HEK293 (cell line): ENCODE results near the gene TM2D3.
A peak's percentile ranks its signal among the peaks of the same experiment; 100 is the strongest.

ENCODE experiments used
- EGR2 ChIP-seq: fragments of 450-650 bp; formaldehyde crosslinking; IDR thresholded peaks from 2 replicates; pipeline ENCODE4 v1.5.1; 2016; ENCODE audit warnings: low read depth, missing biosample characterization, missing genetic modification characterization
- GLI4 ChIP-seq: fragments of 450-650 bp; formaldehyde crosslinking; IDR thresholded peaks from 2 replicates; pipeline ENCODE4 v1.5.1; 2016; ENCODE audit warnings: missing biosample characterization, missing genetic modification characterization
- HOXD13 ChIP-seq: sonication (generic); formaldehyde crosslinking; IDR thresholded peaks from 2 replicates; pipeline ENCODE4 v1.8.0; 2022; ENCODE audit warnings: missing genetic modification reagents, borderline replicate concordance
- IKZF3 ChIP-seq: fragments of 450-650 bp; IDR thresholded peaks from 2 replicates; pipeline ENCODE4 v1.5.0; 2018; ENCODE audit warnings: missing biosample characterization, mild to moderate bottlenecking, missing genetic modification characterization, moderate library complexity
- KLF1 ChIP-seq: fragments of 450-650 bp; formaldehyde crosslinking; IDR thresholded peaks from 2 replicates; pipeline ENCODE4 v1.5.1; 2016; ENCODE audit warnings: missing biosample characterization, missing genetic modification characterization
- OSR2 ChIP-seq: fragments of 450-650 bp; formaldehyde crosslinking; IDR thresholded peaks from 2 replicates; pipeline ENCODE4 v1.5.1; 2016; ENCODE audit warnings: missing biosample characterization, missing genetic modification characterization
- SP2 ChIP-seq: fragments of 450-650 bp; formaldehyde crosslinking; IDR thresholded peaks from 2 replicates; pipeline ENCODE4 v1.5.1; 2016; ENCODE audit warnings: missing biosample characterization, missing genetic modification characterization
- SP3 ChIP-seq: fragments of 450-650 bp; formaldehyde crosslinking; IDR thresholded peaks from 2 replicates; pipeline ENCODE4 v1.5.1; 2016; ENCODE audit warnings: missing biosample characterization, missing genetic modification characterization
- TRIM28 ChIP-seq: IDR thresholded peaks from 2 replicates; pipeline ENCODE4 v1.6.1; 2011; ENCODE audit warnings: low read length, control low read depth, borderline replicate concordance
- ZBTB1 ChIP-seq: fragments of 450-650 bp; formaldehyde crosslinking; IDR thresholded peaks from 2 replicates; pipeline ENCODE4 v1.5.1; 2016; ENCODE audit warnings: missing biosample characterization, missing genetic modification characterization
- ZBTB8A ChIP-seq: fragments of 450-650 bp; formaldehyde crosslinking; IDR thresholded peaks from 2 replicates; pipeline ENCODE4 v1.5.1; 2016; ENCODE audit warnings: missing biosample characterization, missing genetic modification characterization
- ZFP69B ChIP-seq: fragments of 450-650 bp; formaldehyde crosslinking; IDR thresholded peaks from 2 replicates; pipeline ENCODE4 v1.5.1; 2016; ENCODE audit warnings: missing biosample characterization, missing genetic modification characterization
- ZIC2 ChIP-seq: fragments of 450-650 bp; formaldehyde crosslinking; IDR thresholded peaks from 2 replicates; pipeline ENCODE4 v1.5.1; 2016; ENCODE audit warnings: missing biosample characterization, missing genetic modification characterization
- ZNF184 ChIP-seq: fragments of 450-650 bp; IDR thresholded peaks from 2 replicates; pipeline ENCODE4 v1.5.1; 2018; ENCODE audit warnings: missing biosample characterization, mild to moderate bottlenecking, missing genetic modification characterization
- ZNF23 ChIP-seq: fragments of 450-650 bp; formaldehyde crosslinking; IDR thresholded peaks from 2 replicates; pipeline ENCODE4 v1.5.1; 2016; ENCODE audit warnings: missing biosample characterization, missing genetic modification characterization, borderline replicate concordance
- ZNF335 ChIP-seq: fragments of 450-650 bp; formaldehyde crosslinking; conservative IDR thresholded peaks from 2 replicates; pipeline ENCODE4 v1.5.1; 2016; ENCODE audit warnings: missing biosample characterization, missing genetic modification characterization
- ZNF366 ChIP-seq: fragments of 450-650 bp; formaldehyde crosslinking; conservative IDR thresholded peaks from 2 replicates; pipeline ENCODE4 v1.5.1; 2016; ENCODE audit warnings: missing biosample characterization, missing genetic modification characterization
- ZNF433 ChIP-seq: fragments of 450-650 bp; formaldehyde crosslinking; IDR thresholded peaks from 2 replicates; pipeline ENCODE4 v1.5.1; 2016; ENCODE audit warnings: missing biosample characterization, missing genetic modification characterization, low read depth
- ZNF48 ChIP-seq: fragments of 450-650 bp; formaldehyde crosslinking; IDR thresholded peaks from 2 replicates; pipeline ENCODE4 v1.5.1; 2016; ENCODE audit warnings: missing biosample characterization, missing genetic modification characterization
- ZNF501 ChIP-seq: fragments of 450-650 bp; formaldehyde crosslinking; IDR thresholded peaks from 2 replicates; pipeline ENCODE4 v1.5.1; 2016; ENCODE audit warnings: missing biosample characterization, missing genetic modification characterization
- ZNF561 ChIP-seq: fragments of 450-650 bp; IDR thresholded peaks from 2 replicates; pipeline ENCODE4 v1.5.1; 2018; ENCODE audit warnings: missing biosample characterization, missing genetic modification characterization, borderline replicate concordance
- ZNF626 ChIP-seq: fragments of 450-650 bp; sonication (Bioruptor Pico); formaldehyde crosslinking; IDR thresholded peaks from 2 replicates; pipeline ENCODE4 v1.5.1; 2018; ENCODE audit warnings: missing biosample characterization, missing genetic modification characterization, inconsistent platforms
- ZNF664 ChIP-seq: fragments of 450-650 bp; formaldehyde crosslinking; IDR thresholded peaks from 2 replicates; pipeline ENCODE4 v1.5.1; 2016; ENCODE audit warnings: missing biosample characterization, missing genetic modification characterization
- ZNF777 ChIP-seq: fragments of 450-650 bp; formaldehyde crosslinking; IDR thresholded peaks from 2 replicates; pipeline ENCODE4 v1.5.1; 2017; ENCODE audit warnings: missing biosample characterization, missing genetic modification characterization, borderline replicate concordance
- ZNF791 ChIP-seq: fragments of 450-650 bp; formaldehyde crosslinking; IDR thresholded peaks from 2 replicates; pipeline ENCODE4 v1.5.1; 2016; ENCODE audit warnings: missing biosample characterization, missing genetic modification characterization
- ZNF792 ChIP-seq: fragments of 450-650 bp; formaldehyde crosslinking; IDR thresholded peaks from 2 replicates; pipeline ENCODE4 v1.5.1; 2016; ENCODE audit warnings: missing biosample characterization, missing genetic modification characterization
- ZSCAN23 ChIP-seq: fragments of 450-650 bp; formaldehyde crosslinking; IDR thresholded peaks from 2 replicates; pipeline ENCODE4 v1.5.1; 2016; ENCODE audit warnings: missing biosample characterization, missing genetic modification characterization
- TF ChIP-seq, protein P1 (sequence below): fragments of 450-650 bp; IDR thresholded peaks from 2 replicates; pipeline ENCODE4 v1.5.1; 2018; ENCODE audit warnings: missing biosample characterization, mild to moderate bottlenecking, missing genetic modification characterization
- TF ChIP-seq, protein P2 (sequence below): fragments of 450-650 bp; formaldehyde crosslinking; IDR thresholded peaks from 2 replicates; pipeline ENCODE4 v1.5.1; 2016; ENCODE audit warnings: missing biosample characterization, missing genetic modification characterization
- TF ChIP-seq, protein P3 (sequence below): fragments of 450-650 bp; formaldehyde crosslinking; IDR thresholded peaks from 2 replicates; pipeline ENCODE4 v1.5.1; 2016; ENCODE audit warnings: missing biosample characterization, missing genetic modification characterization, low read depth
- TF ChIP-seq, protein P4 (sequence below): fragments of 450-650 bp; formaldehyde crosslinking; IDR thresholded peaks from 2 replicates; pipeline ENCODE4 v1.5.1; 2016; ENCODE audit warnings: missing biosample characterization, missing genetic modification characterization
- TF ChIP-seq, protein P5 (sequence below): fragments of 450-650 bp; formaldehyde crosslinking; IDR thresholded peaks from 2 replicates; pipeline ENCODE4 v1.5.1; 2016; ENCODE audit warnings: missing biosample characterization, missing genetic modification characterization
- TF ChIP-seq, protein P6 (sequence below): fragments of 450-650 bp; formaldehyde crosslinking; IDR thresholded peaks from 2 replicates; pipeline ENCODE4 v1.5.1; 2016; ENCODE audit warnings: missing biosample characterization, missing genetic modification characterization, low read depth

TM2D3 gene

DNA sequence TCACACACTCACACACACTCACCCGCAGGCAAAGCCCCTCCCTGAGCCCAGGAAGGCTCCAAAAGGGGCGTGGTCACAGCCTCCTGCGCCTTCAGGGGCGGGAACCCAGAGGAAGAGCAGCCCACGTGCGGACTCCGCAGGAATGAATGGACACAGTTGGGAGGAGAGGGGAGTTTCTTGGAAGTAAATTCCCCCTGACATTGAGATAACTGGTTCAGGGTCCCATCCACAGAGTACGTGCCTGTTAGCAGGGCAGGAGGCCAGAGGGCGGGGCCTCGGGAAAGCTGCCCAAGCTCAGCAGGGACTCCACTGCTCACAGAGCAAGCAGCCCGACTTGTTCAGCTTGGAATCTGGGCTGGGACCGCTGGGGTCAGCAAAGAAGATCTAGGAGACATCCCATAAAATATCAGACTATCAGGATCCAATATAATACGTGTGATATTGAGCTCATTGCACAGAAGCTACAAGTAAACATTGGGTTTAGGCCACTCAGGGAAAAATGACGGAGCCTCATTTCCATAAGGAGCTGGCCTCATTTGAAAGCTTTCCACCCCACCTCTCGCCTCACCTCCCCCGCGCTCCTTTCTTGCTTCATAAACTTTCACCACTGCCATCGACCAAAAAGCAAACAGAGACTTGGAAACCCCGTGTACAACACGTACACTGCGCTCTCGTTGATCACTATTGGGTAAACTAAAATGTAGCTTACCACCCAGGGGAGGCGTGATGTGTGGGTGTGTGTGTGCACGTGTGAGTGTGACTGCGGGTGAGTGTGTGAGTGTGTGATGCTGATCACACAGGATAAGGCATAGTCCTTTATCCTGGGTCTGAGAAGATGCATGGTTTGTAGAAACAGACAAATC, 36.0 kb downstream of the TM2D3 start (continued):
- TF ChIP-seq, protein P1, sequence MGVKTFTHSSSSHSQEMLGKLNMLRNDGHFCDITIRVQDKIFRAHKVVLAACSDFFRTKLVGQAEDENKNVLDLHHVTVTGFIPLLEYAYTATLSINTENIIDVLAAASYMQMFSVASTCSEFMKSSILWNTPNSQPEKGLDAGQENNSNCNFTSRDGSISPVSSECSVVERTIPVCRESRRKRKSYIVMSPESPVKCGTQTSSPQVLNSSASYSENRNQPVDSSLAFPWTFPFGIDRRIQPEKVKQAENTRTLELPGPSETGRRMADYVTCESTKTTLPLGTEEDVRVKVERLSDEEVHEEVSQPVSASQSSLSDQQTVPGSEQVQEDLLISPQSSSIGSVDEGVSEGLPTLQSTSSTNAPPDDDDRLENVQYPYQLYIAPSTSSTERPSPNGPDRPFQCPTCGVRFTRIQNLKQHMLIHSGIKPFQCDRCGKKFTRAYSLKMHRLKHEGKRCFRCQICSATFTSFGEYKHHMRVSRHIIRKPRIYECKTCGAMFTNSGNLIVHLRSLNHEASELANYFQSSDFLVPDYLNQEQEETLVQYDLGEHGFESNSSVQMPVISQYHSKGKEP: no peak
- TF ChIP-seq ZNF433 (tag by site-specific recombination) (no peak), ZNF626 (tag by site-specific recombination) (no peak), GLI4 (no peak), EGR2 (tag by site-specific recombination) (peak; percentile 74; the same call in 1 of the 2 replicates), ZNF184 (0 out of 2 replicates have a peak, but pooled peaks have one; percentile 9), ZBTB1 (tag by site-specific recombination) (no peak), IKZF3 (tag by site-specific recombination) (peak; percentile 90), ZNF791 (tag by site-specific recombination) (no peak), HOXD13 (0 out of 2 replicates have a peak, but pooled peaks have one; percentile 39), TRIM28 (peak; percentile 26), OSR2 (tag by site-specific recombination) (0 out of 2 replicates have a peak, but pooled peaks have one; percentile 5), ZIC2 (peak; percentile 87), ZNF664 (no peak), ZNF501 (tag by site-specific recombination) (0 out of 2 replicates have a peak, but pooled peaks have one; percentile 8), SP2 (tag by site-specific recombination) (peak; percentile 63), ZNF366 (peak; percentile 42), ZNF792 (tag by site-specific recombination) (no peak; the same call in 1 of the 2 replicates), SP3 (tag by site-specific recombination) (peak; percentile 81), ZBTB8A (tag by site-specific recombination) (peak; percentile 83), ZNF335 (tag by site-specific recombination) (peak; percentile 60), ZNF48 (tag by site-specific recombination) (no peak), ZNF777 (tag by site-specific recombination) (no peak), ZNF23 (no peak), ZFP69B (tag by site-specific recombination) (peak; percentile 24; the same call in 1 of the 2 replicates), ZNF561 (tag by site-specific recombination) (peak; percentile 59), KLF1 (tag by site-specific recombination) (peak; percentile 90), ZSCAN23 (no peak)
- TF ChIP-seq, protein P2, sequence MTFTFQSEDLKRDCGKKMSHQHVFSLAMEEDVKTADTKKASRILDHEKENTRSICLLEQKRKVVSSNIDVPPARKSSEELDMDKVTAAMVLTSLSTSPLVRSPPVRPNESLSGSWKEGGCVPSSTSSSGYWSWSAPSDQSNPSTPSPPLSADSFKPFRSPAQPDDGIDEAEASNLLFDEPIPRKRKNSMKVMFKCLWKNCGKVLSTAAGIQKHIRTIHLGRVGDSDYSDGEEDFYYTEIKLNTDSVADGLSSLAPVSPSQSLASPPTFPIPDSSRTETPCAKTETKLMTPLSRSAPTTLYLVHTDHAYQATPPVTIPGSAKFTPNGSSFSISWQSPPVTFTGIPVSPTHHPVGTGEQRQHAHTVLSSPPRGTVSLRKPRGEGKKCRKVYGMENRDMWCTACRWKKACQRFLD (tag by site-specific recombination): no peak
- TF ChIP-seq, protein P3, sequence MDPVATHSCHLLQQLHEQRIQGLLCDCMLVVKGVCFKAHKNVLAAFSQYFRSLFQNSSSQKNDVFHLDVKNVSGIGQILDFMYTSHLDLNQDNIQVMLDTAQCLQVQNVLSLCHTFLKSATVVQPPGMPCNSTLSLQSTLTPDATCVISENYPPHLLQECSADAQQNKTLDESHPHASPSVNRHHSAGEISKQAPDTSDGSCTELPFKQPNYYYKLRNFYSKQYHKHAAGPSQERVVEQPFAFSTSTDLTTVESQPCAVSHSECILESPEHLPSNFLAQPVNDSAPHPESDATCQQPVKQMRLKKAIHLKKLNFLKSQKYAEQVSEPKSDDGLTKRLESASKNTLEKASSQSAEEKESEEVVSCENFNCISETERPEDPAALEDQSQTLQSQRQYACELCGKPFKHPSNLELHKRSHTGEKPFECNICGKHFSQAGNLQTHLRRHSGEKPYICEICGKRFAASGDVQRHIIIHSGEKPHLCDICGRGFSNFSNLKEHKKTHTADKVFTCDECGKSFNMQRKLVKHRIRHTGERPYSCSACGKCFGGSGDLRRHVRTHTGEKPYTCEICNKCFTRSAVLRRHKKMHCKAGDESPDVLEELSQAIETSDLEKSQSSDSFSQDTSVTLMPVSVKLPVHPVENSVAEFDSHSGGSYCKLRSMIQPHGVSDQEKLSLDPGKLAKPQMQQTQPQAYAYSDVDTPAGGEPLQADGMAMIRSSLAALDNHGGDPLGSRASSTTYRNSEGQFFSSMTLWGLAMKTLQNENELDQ (tag by site-specific recombination): no peak
- TF ChIP-seq, protein P4, sequence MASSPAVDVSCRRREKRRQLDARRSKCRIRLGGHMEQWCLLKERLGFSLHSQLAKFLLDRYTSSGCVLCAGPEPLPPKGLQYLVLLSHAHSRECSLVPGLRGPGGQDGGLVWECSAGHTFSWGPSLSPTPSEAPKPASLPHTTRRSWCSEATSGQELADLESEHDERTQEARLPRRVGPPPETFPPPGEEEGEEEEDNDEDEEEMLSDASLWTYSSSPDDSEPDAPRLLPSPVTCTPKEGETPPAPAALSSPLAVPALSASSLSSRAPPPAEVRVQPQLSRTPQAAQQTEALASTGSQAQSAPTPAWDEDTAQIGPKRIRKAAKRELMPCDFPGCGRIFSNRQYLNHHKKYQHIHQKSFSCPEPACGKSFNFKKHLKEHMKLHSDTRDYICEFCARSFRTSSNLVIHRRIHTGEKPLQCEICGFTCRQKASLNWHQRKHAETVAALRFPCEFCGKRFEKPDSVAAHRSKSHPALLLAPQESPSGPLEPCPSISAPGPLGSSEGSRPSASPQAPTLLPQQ: peak; percentile 51; the same call in 1 of the 2 replicates
- TF ChIP-seq, protein P5, sequence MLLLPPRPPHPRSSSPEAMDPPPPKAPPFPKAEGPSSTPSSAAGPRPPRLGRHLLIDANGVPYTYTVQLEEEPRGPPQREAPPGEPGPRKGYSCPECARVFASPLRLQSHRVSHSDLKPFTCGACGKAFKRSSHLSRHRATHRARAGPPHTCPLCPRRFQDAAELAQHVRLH: no peak
- TF ChIP-seq, protein P6, sequence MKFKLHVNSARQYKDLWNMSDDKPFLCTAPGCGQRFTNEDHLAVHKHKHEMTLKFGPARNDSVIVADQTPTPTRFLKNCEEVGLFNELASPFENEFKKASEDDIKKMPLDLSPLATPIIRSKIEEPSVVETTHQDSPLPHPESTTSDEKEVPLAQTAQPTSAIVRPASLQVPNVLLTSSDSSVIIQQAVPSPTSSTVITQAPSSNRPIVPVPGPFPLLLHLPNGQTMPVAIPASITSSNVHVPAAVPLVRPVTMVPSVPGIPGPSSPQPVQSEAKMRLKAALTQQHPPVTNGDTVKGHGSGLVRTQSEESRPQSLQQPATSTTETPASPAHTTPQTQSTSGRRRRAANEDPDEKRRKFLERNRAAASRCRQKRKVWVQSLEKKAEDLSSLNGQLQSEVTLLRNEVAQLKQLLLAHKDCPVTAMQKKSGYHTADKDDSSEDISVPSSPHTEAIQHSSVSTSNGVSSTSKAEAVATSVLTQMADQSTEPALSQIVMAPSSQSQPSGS (tag by site-specific recombination): no peak
